Stimulated activated CD8-positive, alpha-beta memory T cell treated with anti-CD3 and anti-CD28 coated beads, Interleukin-7, amount 100 ng/mL, for 1 hour (primary cell): ENCODE measurements around the gene TFPT.
"Not testable (repeated sequence)": the region's sequence is repeated elsewhere in the genome, so short reads cannot be mapped to it uniquely, and the experiment has no call there.

Experiments
- DNase-seq, 2 donors: peaks; one replicate each; pipeline ENCODE4 v3.0.0-alpha.2; 2020; ENCODE audit warnings: low read depth in 2 of 2

TFPT gene

GRCh38 chr19:54123682-54124081 is 8.2 kb upstream of the TFPT start:
- DNase-seq, result no peak

GRCh38 chr19:54121259-54121658 is 5.8 kb upstream of the TFPT start:
- DNase-seq, result no peak

- DNase-seq, result no peak
These were observed 933 bp downstream of the TFPT start for GRCh38 chr19:54114340-54115108.

GRCh38 chr19:54109651-54110050 is 5.8 kb downstream of the TFPT start:
- no peak for DNase-seq

- DNase-seq, result no peak
These were observed 7.0 kb downstream of the TFPT start for GRCh38 chr19:54108496-54108895.

- no peak for DNase-seq
These were observed 7.5 kb downstream of the TFPT start for GRCh38 chr19:54107876-54108490.

GRCh38 chr19:54106716-54107115 is 8.7 kb downstream of the TFPT start:
- no peak for DNase-seq

- no peak for DNase-seq
These were observed 9.7 kb downstream of the TFPT start for GRCh38 chr19:54105796-54106195.

GRCh38 chr19:54104998-54105715 is 10.3 kb downstream of the TFPT start:
- DNase-seq, result no peak

GRCh38 chr19:54102421-54103169 is 12.9 kb downstream of the TFPT start, which contains the start of gene NDUFA3:
NDUFA3 (plus strand) TSS chr19:54102855; CDS start chr19:54102879, 24 bp downstream.
- peak; percentile 94 to 95 for DNase-seq

- DNase-seq, result no peak
These were observed 14.9 kb downstream of the TFPT start, which contains the start of gene OSCAR for GRCh38 chr19:54100561-54100960. OSCAR (minus strand) TSS chr19:54100803; CDS start chr19:54100792, 11 bp downstream.

GRCh38 chr19:54099903-54100255 is 15.6 kb downstream of the TFPT start:
- not testable (repeated sequence) for DNase-seq

GRCh38 chr19:54099190-54099902 is 16.1 kb downstream of the TFPT start:
- DNase-seq, result no peak

- DNase-seq, result no peak
These were observed 18.8 kb downstream of the TFPT start for GRCh38 chr19:54096617-54097106.

GRCh38 chr19:54095859-54096616 is 19.4 kb downstream of the TFPT start:
- DNase-seq, result peak; percentile 18 to 26

- no peak for DNase-seq
These were observed 20.2 kb downstream of the TFPT start for GRCh38 chr19:54095136-54095858.

GRCh38 chr19:54094426-54095000 is 20.9 kb downstream of the TFPT start:
- no peak for DNase-seq

GRCh38 chr19:54084410-54084809 is 31.0 kb downstream of the TFPT start:
- DNase-seq, result no peak

- DNase-seq, result no peak
These were observed 34.4 kb downstream of the TFPT start, which contains the start of gene TARM1 for GRCh38 chr19:54081032-54081431. TARM1 (minus strand) TSS chr19:54081365; CDS start chr19:54081340, 25 bp downstream.
